ENCODE measurements around the gene MAP3K2.

- no peak for TF ChIP-seq TAF1 (IDR thresholded peaks at IDR 0.05; ENCODE audit: borderline replicate concordance, insufficient read depth, low read length)
- TF ChIP-seq SIN3A (IDR thresholded peaks at IDR 0.05; ENCODE audit: borderline replicate concordance, insufficient read depth, low read length) = no peak
Observed at GRCh38 chr2:127308586-127309138, 79.1 kb downstream of the MAP3K2 start.
